GM19372 (cell line): ENCODE data around the gene ATF5.

ENCODE experiments used
- ATAC-seq: cut with Tn5 transposase; IDR thresholded peaks from one replicate; pipeline ENCODE4 v1.9.1; 2021; ENCODE audit warnings: mild to moderate bottlenecking, low read depth, moderate library complexity; ENCODE audit not compliant: unreplicated experiment

Gene ATF5

DNA sequence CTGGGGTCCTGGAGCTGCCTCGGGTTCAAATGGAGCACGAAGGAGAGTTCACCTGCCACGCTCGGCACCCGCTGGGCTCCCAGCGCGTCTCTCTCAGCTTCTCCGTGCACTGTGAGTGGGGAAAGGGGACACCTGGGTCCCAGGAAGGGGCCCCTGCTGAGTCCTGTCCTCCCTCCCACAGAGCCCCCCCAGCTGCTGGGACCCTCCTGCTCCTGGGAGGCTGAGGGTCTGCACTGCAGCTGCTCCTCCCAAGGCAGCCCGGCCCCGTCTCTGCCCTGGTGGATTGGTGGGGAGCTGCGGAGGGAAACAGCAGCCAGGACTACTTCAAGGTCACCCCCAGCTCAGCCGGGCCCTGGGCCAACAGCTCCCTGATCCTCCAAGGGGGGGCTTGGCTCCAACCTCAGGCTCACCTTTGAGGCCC is 43.0 kb downstream of the ATF5 start:
- ATAC-seq, result no peak

DNA sequence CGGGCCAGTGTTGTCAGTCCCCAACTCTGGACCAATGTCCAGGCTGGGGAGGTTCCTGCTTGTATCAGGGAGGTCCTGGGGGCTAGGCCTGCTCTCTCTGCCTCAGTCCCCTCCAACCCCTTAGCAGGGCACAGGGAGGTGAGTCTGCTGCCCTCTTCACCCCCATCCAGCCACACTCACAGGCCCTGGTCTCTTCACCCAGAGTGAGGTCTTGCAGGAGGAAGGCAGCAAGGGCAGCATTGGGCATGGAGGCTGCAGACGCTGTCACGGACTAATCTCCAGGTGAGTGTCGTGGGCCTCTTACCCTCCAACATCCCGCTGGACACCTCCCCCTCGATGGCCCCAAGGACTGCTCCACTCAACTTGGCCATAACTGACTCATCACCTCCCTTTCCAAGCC is 43.8 kb downstream of the ATF5 start:
- ATAC-seq, result no peak

DNA sequence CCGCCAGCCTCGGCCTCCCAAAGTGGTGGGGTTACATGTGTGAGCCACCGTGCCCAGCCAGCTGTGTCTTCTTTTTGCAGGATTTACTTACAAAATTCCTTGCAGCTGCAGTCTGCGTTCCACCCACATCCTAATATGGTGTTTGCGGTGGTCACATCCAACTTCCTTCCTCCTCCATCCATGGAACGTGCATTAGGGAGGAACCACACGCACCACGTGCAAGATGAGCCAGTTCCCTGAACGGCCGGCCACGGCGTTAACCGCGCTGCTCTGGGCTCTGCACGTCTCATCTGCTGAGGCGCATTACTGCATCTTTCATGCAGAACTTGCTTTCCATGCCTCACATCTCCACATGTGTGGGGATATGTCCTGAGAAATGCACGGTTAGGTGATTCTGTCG is 45.0 kb downstream of the ATF5 start:
- ATAC-seq, result no peak

DNA sequence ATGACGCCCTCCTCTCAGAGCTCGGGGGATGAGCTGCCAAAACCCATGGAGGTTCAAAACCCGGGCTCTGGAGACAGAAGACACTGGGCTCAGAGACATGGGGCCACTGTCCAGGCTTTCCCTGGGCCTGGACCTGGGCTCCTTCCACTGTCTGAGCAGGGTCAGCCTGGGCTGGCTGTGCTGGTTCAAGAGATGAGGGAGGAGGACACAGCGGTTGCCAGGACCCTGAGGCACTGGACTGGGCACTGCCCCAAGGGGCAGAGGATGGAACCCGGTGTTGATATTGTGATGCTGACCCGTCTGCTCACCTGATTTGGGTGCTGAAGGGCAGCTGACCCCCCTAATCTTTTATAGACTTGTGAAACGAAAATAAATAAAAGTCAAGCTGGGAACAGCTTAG is 46.0 kb downstream of the ATF5 start:
- no peak for ATAC-seq

DNA sequence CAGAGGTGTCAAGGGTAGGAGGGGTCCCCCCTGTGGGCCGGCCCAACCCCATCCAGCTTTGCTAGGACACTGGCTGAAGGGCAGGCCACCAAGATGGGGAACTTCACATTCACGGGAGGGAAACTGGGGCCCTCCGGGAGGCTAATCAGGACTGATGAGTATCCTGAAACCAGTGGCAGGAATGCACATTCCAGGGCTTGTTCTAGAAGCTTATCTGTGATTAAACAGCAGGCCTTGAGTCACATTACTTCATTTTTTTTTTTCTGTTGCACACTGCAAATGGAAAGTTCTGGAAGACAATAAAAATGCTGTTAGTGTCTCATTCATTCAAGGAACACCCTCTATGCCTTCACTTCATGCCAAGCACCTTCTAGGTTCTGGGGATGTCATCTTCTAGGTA is 47.5 kb downstream of the ATF5 start:
- ATAC-seq, result no peak

DNA sequence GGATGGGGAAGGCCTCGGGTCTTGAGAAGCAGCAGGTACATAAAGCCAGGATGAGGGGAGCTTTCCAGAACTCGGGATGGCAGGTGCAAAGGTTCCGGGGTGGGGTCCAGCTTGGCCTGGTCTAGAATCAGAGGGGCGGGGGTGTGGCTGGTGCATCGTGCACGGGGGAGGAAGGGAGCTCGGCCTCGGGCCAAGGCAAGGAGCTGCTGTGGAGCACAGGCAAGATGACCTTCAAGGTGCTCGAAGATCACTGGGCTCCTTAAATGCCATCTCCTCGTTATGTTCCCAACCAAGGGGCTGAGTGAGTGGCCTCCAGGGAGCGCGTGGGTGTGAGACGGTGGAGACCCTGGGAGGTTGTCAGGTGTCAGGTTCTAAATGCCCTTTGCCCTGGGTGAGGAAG is 48.1 kb downstream of the ATF5 start:
- ATAC-seq, result no peak

DNA sequence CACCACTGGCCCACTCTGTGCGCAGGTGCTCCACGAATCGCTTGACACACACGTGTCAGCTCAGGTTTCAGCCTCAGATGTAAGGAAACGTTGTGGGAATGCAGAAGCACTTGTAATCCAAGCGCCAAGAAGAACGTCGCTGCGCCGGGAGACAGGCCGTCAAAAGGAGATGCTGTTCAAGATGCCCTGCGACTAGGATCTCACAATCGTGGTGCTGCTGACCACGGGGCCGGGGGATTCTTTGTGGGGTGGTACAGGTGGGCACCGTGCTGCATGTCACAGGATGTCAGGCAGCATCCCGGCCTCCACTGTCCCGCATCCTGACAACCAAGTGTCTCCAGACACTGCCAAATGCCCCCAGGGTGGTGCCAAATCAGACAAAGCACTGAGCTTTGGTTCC is 48.9 kb downstream of the ATF5 start:
- no peak for ATAC-seq

DNA sequence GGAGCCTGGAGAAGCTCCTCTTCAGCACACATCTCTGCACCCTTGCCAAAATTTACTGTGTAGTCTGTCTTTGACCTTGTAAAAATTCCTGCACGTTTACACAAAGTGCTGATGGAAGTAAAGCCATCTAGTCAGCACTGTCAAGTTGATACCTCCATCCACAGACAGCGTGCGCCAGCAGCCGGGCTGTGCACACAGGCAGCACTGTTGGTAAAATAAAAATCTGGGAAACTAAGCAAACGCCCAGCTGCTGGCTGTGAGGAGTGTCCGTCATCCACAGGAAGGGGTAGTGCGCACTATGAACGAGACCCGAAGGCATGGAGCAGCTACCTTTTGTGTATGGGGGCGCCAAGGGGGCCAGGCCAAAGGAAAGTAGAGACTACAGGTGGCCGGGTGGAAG is 49.3 kb downstream of the ATF5 start:
- ATAC-seq, result no peak

DNA sequence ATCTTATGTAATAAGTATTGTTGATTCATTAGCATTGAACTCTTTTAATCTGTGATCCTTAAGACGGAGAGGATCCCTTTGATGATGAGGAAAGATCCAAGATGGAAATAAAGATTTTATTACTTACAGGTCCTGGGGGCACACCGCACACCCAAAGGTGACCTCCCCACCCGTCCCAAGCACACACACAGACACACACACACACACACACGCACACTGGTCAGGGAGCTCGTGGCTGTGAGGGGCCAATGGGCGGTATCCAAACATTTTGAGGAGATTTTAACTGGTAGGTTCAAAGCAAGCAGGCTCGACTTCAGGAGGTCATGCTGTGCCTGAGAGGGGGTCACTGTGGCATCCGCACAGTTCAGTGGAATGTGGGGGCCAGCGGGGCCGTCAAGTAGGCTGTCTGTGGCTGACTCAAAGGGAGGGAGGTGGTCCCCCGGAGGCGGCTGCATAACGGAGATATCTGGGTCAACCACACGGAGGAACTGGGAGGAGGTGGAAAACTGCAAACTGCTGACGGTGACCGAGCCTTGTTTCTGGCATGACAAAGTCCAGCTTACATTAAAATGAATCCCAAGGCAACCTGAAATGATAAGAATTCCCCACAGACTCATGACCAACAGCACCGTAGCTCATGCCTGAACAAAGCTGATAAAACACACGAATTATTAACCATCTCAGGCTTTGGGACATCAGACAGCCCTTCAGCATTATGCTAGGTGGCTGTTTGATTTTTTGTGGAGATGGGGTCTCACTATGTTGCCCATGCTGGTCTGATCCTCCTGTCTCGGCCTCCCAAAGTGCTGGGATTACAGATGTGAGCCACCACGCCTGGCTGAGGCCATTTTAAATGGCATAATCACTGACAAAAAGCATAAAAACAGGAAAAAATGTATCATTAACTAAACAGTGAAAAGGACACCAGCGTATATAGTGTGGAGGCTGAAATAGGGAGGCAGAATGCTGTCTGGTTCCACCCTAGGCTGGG is 52.9 kb downstream of the ATF5 start:
- no peak for ATAC-seq
